HS-27A (cell line): ENCODE results near the gene ADH4.

Source experiments
- DNase-seq: peaks from one replicate; pipeline ENCODE4 v3.0.0-alpha.2; 2012; ENCODE audit warnings: low read depth, missing footprints

ADH4 gene

GRCh38 chr4:99079625-99080295 lies 64.3 kb downstream of the ADH4 start:
- no peak for DNase-seq

- no peak for DNase-seq
Observed at GRCh38 chr4:99078931-99079624, 65.0 kb downstream of the ADH4 start.

- no peak for DNase-seq
Observed at GRCh38 chr4:99078336-99078735, 65.8 kb downstream of the ADH4 start.

- no peak for DNase-seq
Observed at GRCh38 chr4:99077177-99077576, 66.9 kb downstream of the ADH4 start.

GRCh38 chr4:99076292-99076976 lies 67.7 kb downstream of the ADH4 start:
- DNase-seq: no peak

- DNase-seq: no peak
Observed at GRCh38 chr4:99074816-99075215, 69.3 kb downstream of the ADH4 start.
